HG03521 (cell line): ENCODE measurements around the gene TRIB2.

ENCODE experiments used
- ATAC-seq: cut with Tn5 transposase; IDR thresholded peaks from one replicate; pipeline ENCODE4 v1.9.1; 2021; ENCODE audit warnings: mild to moderate bottlenecking, moderate library complexity; ENCODE audit not compliant: unreplicated experiment

Gene TRIB2

GRCh38 chr2:12773586-12774394 lies 57.1 kb downstream of the TRIB2 start:
- ATAC-seq = no peak

DNA sequence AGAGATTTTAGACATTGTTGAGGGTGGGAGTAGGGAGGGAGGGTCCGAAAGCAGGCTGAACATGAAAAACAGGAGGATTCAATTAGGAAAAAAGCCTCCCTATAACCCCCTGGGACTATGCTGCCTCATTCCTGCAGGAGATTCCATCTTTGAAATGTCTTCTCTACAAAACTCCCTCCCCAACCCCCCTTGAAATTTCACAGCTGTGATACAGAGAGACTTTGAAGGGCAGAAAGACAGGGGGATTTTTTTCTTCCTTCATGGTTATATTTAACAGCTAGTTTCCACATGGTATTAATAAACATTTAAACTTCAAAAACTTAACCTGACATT lies 57.6 kb downstream of the TRIB2 start:
- no peak for ATAC-seq

DNA sequence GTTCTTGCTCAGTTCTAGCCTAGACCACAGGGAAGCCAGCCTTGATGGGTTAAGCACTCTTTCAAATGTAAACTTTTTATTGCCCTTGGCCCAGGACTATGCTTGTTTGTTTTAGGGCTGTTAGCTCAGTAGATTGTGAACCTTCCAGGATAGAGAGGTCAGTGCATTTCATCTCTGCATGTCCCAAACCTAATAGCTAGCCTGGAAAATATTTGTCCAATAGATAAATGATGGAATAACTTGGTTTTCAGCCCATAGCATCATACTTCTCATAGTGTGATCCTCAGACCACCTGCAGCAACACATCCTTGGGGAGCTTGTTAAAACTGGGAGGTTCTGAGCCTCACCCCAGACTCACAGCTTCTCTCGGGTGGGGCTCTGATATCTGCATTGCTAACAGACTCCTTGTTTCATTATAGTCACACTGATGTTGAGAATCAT lies 59.8 kb downstream of the TRIB2 start:
- no peak for ATAC-seq

DNA sequence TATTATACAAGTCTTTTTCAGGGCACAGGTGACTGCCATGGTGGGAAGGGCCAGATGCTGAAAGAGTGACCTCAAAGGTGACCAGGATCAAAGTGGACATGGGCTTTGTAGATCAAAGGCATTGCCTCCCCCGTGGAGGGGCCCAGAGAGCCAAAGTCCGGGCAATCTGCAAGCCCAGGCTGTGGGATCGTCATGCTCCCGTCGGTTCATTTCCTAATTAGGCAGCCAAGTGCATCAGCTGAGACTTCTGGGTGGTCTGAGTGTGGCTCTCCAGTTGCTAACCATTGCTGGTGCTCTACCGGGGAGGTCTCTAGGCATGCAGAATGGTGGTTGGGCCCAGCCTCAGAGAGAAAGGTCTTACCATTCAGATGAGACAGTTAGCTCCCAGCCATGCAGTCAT lies 61.6 kb downstream of the TRIB2 start:
- no peak for ATAC-seq

DNA sequence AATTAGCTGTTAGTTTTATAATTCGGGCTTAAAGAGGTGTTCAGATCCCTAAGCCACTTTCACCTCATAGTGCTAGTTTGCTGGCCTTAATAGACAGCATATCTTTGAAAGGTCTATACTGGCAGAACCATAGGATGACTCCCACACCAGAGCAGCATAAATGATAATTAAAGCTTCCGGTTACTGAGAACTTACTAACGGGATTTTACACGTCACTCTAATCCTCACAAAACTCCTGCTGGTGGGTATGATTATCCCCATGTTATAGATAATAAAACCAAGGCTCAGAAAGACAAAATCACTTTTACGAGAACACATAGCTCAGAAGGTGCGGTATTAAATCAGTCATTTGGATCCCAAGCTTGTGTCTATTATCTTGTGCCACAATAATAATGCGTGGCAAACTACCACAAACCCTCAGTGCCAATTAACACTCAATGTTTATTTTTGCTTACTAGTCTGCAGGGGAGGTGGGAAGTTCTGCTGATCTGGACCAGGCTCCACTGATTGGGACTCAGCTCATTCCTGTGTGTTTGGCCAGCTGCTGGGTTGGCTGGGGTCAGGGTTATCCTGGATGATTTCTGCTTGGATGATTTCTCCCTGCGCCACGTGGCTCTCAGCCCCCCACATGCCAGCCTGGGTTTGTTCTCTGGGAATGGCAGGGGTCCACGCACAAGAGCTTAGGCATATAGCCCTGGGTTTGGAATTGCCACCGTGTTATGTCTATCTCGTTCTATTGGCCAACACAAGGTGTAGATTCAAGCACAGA lies 62.3 kb downstream of the TRIB2 start:
- ATAC-seq = no peak

- ATAC-seq = no peak
Observed at GRCh38 chr2:12781329-12781728, 64.6 kb downstream of the TRIB2 start.

DNA sequence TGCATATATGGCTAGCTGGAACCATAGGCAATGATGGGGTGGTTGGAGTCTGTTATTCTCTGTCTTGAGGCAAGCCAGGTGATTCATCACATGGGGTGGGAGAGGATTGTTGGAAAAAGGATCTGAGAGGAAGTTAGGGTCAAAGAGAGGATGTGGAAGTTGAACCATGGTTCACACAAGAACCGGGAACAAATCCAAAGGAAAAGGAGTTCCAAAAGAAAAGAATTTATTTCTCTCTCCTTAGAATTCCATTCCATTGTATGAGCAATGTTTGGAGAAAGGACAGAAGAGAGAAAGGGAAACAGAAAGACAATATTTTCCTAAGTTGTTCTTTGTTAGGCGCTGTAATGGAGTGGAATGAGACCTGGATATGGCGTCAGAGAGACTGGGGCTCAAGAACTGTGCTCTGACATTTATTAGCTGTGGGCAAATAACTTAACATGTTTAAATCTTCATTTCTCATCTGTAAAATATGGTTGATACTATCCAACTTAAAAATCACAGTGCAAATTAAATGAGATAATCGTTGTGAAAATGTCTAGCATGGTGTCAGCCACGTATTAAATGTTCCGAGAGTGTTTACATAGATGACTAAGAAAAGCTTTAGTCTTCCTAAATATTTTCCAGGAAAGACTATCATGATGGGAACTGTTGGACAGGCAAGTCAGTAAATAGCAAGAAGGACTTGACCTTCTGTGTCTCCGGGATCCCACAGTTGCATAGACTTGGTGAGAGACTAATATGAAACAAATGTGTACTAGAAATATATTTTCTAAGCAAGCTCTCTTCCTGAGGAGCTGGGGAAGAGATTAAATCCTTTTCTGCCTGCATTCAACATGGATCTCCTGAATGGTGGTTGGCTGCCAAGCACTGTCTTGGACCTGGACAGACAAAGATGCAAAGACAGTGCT lies 71.4 kb downstream of the TRIB2 start:
- ATAC-seq = no peak

DNA sequence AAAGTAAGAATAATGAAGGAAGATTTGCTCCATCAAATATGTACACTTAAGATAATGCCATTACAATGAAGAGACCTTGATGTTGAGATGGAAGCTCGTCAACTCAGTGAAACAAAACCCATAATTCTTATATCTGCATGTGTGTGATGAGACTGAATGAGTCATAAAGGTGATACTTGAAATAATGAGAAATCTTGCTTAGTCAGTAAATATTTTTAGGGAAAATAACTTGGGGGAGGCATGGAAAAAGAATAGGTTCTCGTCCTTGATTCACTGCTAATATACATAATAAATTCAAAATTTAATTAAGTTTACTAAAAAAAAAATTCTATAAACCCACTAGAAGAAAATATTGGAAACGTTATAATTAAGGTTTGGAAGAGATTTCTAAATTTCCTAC lies 75.2 kb downstream of the TRIB2 start:
- no peak for ATAC-seq
